Ishikawa (cell line): ENCODE results near the gene ARSA.

Experiments
- CEBPB ChIP-seq: IDR thresholded peaks from 2 replicates; pipeline ENCODE4 v1.6.1; 2012
- CREB1 ChIP-seq: IDR thresholded peaks from 2 replicates; pipeline ENCODE4 v1.6.1; 2012; ENCODE audit warnings: low read depth
- EGR1 ChIP-seq: IDR thresholded peaks from 2 replicates; pipeline ENCODE4 v1.6.1; 2012
- EP300 ChIP-seq: IDR thresholded peaks from 2 replicates; pipeline ENCODE4 v1.6.1; 2012; ENCODE audit warnings: borderline replicate concordance
- FOXM1 ChIP-seq: IDR thresholded peaks from 2 replicates; pipeline ENCODE4 v1.6.1; 2012; ENCODE audit warnings: low read depth, borderline replicate concordance
- MAX ChIP-seq: IDR thresholded peaks from 2 replicates; pipeline ENCODE4 v1.6.1; 2012
- NFIC ChIP-seq: IDR thresholded peaks from 2 replicates; pipeline ENCODE4 v1.6.1; 2012
- RAD21 ChIP-seq: IDR thresholded peaks from 2 replicates; pipeline ENCODE4 v1.6.1; 2012; ENCODE audit warnings: low read depth
- TAF1 ChIP-seq: IDR thresholded peaks from 2 replicates; pipeline ENCODE4 v1.6.1; 2012; ENCODE audit warnings: low read depth, mild to moderate bottlenecking
- TCF12 ChIP-seq: IDR thresholded peaks from 2 replicates; pipeline ENCODE4 v1.6.1; 2012; ENCODE audit warnings: low read depth
- TEAD4 ChIP-seq: IDR thresholded peaks from 2 replicates; pipeline ENCODE4 v1.6.1; 2012
- YY1 ChIP-seq: IDR thresholded peaks from 2 replicates; pipeline ENCODE4 v1.6.1; 2012; ENCODE audit warnings: low read depth
- ZBTB7A ChIP-seq: IDR thresholded peaks from 2 replicates; pipeline ENCODE4 v1.6.1; 2012; ENCODE audit warnings: low read depth
- TF ChIP-seq, protein P1 (sequence below): IDR thresholded peaks from 2 replicates; pipeline ENCODE4 v1.6.1; 2012; ENCODE audit warnings: low read depth, mild to moderate bottlenecking
- TF ChIP-seq, protein P2 (sequence below): IDR thresholded peaks from 2 replicates; pipeline ENCODE4 v1.6.1; 2012

ARSA gene

DNA sequence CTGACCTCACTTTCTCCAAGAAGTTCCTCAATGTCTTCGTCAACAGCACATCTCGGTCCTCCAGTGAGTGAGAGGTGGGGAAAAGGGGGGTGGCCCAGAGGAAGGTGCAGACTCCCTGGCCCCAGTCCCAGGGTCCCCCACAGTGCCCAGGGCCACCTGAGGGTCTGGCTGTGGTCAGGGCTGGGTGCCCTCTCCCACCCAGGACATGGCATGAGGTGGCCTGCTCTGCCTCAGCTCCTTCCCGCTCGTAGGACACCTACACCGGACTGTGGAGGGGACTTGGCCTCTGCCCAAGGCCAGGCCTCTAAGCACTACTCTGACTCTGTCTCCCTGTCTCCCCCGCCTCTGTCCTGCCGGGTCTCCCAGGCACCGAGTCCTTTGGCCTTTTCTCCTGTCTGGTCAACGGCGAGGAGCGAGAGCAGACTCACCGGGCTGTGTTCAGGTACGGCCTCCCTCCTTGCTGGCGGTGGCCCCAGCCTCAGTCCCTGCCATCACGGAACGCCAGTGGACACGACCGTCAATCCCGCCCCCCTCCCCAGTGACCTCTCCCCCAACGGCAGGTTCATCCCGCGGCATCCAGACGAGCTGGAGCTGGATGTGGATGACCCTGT is 22.8 kb downstream of the ARSA start:
- TF ChIP-seq, protein P1, sequence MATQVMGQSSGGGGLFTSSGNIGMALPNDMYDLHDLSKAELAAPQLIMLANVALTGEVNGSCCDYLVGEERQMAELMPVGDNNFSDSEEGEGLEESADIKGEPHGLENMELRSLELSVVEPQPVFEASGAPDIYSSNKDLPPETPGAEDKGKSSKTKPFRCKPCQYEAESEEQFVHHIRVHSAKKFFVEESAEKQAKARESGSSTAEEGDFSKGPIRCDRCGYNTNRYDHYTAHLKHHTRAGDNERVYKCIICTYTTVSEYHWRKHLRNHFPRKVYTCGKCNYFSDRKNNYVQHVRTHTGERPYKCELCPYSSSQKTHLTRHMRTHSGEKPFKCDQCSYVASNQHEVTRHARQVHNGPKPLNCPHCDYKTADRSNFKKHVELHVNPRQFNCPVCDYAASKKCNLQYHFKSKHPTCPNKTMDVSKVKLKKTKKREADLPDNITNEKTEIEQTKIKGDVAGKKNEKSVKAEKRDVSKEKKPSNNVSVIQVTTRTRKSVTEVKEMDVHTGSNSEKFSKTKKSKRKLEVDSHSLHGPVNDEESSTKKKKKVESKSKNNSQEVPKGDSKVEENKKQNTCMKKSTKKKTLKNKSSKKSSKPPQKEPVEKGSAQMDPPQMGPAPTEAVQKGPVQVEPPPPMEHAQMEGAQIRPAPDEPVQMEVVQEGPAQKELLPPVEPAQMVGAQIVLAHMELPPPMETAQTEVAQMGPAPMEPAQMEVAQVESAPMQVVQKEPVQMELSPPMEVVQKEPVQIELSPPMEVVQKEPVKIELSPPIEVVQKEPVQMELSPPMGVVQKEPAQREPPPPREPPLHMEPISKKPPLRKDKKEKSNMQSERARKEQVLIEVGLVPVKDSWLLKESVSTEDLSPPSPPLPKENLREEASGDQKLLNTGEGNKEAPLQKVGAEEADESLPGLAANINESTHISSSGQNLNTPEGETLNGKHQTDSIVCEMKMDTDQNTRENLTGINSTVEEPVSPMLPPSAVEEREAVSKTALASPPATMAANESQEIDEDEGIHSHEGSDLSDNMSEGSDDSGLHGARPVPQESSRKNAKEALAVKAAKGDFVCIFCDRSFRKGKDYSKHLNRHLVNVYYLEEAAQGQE = no peak
- TF ChIP-seq MAX (no peak), TAF1 (no peak), CEBPB (no peak), TEAD4 (no peak), TCF12 (no peak)

- TF ChIP-seq TAF1 = no peak
- no peak for TF ChIP-seq RAD21
- TF ChIP-seq NFIC = no peak
- no peak for TF ChIP-seq YY1
These were observed 23.5 kb downstream of the ARSA start for GRCh38 chr22:50604256-50605001.

DNA sequence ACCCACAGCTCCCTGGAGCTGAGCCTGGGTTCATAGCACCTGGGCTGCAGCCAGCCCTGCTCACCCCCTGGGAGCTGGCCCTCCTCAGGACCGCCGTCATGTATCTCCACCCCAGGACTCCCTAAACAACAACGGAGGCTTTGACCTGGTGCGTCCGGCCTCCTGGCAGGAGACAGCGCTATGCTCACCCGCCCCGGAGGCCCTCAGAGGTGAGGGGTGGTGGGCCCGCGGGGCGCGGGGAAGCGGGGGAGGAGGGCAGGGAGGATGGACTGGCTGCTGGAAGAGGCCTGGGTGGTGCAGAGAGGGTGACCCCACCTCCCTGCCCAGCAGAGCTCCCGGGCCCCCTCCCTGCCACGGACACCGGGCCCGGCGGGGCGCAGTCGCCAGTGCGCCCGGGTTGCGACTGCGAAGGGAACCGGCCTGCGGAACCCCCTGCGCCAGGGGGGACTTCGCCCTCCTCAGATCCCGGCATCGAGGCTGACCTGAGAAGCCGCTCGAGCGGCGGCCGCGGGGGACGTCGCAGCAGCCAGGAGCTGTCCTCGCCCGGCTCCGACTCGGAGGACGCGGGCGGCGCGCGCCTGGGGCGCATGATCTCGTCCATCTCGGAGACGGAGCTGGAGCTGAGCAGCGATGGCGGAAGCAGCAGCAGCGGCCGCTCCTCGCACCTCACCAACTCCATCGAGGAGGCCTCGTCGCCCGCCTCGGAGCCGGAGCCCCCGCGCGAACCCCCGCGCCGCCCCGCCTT is 24.3 kb downstream of the ARSA start:
- TF ChIP-seq, protein P1 = no peak
- TF ChIP-seq TEAD4 (no peak), TAF1 (no peak), NFIC (no peak), EGR1 (no peak), RAD21 (no peak), FOXM1 (no peak), ZBTB7A (no peak), MAX (no peak), CEBPB (no peak), TCF12 (no peak), CREB1 (no peak), YY1 (no peak), EP300 (no peak)
- TF ChIP-seq, protein P2, sequence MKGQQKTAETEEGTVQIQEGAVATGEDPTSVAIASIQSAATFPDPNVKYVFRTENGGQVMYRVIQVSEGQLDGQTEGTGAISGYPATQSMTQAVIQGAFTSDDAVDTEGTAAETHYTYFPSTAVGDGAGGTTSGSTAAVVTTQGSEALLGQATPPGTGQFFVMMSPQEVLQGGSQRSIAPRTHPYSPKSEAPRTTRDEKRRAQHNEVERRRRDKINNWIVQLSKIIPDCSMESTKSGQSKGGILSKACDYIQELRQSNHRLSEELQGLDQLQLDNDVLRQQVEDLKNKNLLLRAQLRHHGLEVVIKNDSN = no peak

DNA sequence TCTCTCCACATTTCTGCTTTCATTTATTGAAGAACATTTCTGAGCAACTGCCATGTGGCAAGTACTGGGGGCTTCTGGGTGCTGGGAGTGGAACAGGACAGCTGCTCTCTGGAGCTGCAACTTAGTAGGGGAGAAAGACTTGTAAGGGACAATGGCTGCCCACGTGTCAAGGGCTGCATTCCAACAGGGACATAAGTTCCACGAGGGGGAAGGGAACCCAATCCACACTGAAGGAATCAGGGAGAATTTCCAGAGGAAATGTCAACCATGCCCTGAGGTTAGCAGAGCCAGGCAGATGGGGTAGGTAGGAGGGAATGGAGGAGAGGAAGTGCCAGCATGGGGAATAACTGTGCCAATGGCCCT is 25.6 kb downstream of the ARSA start:
- no peak for TF ChIP-seq ZBTB7A
- TF ChIP-seq FOXM1 = no peak
- no peak for TF ChIP-seq EP300
- TF ChIP-seq RAD21 = no peak
- TF ChIP-seq TAF1 = no peak
- no peak for TF ChIP-seq EGR1
- no peak for TF ChIP-seq MAX
- TF ChIP-seq, protein P2 = no peak
- TF ChIP-seq CREB1 = no peak
- TF ChIP-seq TEAD4 = no peak
- TF ChIP-seq TCF12 = no peak

DNA sequence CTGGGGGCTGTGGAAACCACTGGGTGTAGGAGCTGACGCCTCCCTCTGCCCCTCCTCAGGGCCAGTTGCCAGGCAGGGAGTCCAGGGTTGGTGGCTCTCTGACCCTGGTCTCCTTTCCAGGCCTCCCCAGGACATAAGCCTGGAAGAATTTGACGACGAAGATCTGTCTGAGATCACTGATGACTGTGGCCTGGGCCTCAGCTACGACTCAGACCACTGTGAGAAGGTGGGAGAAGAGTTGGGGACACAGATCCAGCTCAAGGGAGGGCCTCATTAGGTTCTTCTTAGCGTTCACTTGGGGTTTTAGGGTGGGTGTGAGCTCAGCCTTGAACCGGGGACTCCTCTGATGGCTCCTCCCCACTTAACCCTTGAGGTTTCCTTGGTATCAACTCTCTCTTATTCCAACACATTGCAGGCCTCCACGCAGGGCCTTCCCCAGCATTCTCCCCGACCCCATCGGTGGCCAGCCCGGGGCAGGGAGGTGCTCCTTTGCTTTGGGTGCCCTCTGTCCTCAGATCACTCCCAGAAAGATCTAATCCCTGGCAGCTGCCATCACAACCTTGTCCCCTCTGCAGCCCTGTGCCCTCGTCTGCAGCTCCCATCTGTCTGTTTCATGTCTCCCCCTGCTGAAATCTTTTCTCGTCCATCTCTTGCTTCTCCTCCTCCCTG is 26.1 kb downstream of the ARSA start:
- TF ChIP-seq CEBPB (no peak), TAF1 (no peak), NFIC (no peak), EGR1 (no peak), FOXM1 (no peak), TEAD4 (no peak), CREB1 (no peak), MAX (no peak), EP300 (no peak), YY1 (no peak), ZBTB7A (no peak), TCF12 (no peak), RAD21 (no peak)
- TF ChIP-seq, protein P2 = no peak
- TF ChIP-seq, protein P1 = no peak
